DND-41 (cell line): ENCODE data around the gene NR2F1.

ENCODE experiments used
- CTCF ChIP-seq: IDR thresholded peaks from 2 replicates; pipeline ENCODE4 v1.5.1; 2012; ENCODE audit warnings: borderline replicate concordance, low read length, moderate library complexity, mild to moderate bottlenecking; ENCODE audit not compliant: poor library complexity, severe bottlenecking; ENCODE audit errors: extremely low read depth
- EZH2 ChIP-seq: IDR thresholded peaks from 3 replicates; pipeline ENCODE4 v1.6.1; 2012; ENCODE audit warnings: borderline replicate concordance, low read depth, mild to moderate bottlenecking, moderate library complexity, low read length, inconsistent platforms; ENCODE audit not compliant: severe bottlenecking

GRCh38 chr5:93636837-93637236 is 53.8 kb downstream of the NR2F1 start:
- no peak for TF ChIP-seq CTCF
- TF ChIP-seq EZH2 = no peak
